ENCODE data around the gene PITPNC1. TPM values are rescaled to one million over a fixed set of nuclear protein-coding genes. Genes with fewer than 3 reads are reported as not detected.
"Not testable (repeated sequence)": the region's sequence is repeated elsewhere in the genome, so short reads cannot be mapped to it uniquely, and the experiment has no call there.

Gene PITPNC1
- polyA plus RNA-seq, 4 donors: 11.2 to 25.7 (median 20.6) TPM

DNA sequence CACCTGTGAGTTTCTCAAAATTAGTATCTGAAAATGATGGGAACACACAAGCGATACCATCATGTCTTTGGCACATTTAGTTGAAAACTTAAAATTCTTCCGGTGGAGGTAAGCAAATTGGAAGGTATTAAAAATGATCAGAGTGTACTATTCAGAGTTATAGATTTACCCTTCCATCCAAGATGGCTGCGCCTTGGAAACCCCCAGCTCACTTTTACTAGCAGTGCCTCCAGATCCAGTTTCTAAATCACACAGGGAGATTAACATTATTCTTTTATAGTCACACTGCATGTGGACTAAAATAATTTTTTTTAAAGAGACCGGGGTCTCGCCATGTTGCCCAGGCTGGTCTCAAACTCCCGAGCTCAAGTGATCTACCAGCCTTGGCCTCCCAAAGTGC, 15.0 kb downstream of the PITPNC1 start:
- no peak for DNase-seq (ENCODE audit: low read depth in 4 of 4, low spot score in 3 of 4)

DNA sequence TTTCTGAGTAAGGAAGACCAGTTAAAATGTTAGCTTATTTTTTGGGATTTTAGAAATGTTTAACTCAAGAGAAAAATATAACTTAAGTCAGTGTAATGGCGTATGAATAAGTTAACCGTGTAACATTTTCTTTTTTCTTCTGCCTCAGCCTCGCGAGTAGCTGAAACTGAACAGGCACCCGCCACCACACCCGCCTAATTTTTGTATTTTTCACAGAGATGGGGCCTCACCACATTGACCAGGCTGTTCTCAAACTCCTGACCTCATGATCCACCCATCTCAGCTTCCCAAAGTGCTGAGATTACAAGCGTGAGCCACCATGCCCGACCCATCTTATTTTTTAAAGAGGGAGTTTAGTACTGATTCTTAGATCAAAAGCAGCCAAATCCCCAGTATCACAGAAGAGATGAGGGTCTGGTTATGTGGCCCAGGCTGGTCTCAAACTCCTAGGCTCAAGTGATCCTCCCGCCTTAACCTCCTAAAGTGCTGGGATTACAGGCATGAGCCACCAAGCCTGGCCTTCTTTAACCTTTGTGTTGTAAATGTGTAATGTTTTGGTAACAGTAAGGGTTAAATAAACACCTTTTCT, 16.8 kb downstream of the PITPNC1 start:
- DNase-seq (ENCODE audit: low read depth in 4 of 4, low spot score in 3 of 4): no peak

GRCh38 chr17:67399676-67400075, 22.6 kb downstream of the PITPNC1 start:
- no peak for DNase-seq (ENCODE audit: low read depth in 4 of 4, low spot score in 3 of 4)

DNA sequence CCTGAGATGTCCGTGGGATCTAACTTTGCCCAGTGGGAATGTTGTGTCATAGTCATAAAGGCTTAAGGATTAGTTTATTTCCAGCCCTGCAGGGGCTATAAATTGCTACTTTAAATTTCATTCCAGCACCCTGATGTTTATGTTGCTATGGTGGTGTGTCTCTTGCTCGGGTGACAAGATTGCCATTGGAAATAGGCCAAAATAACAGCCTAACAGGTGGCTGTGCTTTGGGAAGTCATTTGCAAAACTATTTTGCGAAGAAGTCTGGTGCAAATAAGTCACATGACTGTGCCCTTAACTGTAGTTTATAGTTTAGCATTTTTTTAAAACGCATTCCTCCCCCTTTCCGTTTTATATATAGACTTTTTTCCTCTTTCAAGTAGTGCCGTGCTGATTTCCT, 23.1 kb downstream of the PITPNC1 start:
- DNase-seq (ENCODE audit: low read depth in 4 of 4, low spot score in 3 of 4): peak in 1 of 4 donors; percentile 22

DNA sequence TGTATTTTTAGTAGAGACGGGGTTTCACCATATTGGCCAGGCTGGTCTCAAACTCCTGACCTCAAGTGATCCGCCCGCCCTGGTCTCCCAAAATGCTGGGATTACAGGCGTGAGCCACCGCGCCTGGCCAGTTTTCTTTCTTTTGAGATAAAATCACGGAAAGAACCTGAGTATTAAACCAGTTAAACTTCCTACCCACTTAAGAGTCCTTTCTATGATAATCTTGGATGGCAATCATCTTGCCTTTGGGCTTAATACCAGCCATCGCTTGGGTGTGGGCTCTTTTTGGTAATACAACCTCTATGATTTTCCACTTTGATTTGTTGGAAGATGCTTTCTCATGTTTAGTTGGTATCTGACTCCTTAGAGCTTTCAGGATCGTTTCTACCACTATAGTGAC, 24.0 kb downstream of the PITPNC1 start:
- DNase-seq (ENCODE audit: low read depth in 4 of 4, low spot score in 3 of 4): no peak

DNA sequence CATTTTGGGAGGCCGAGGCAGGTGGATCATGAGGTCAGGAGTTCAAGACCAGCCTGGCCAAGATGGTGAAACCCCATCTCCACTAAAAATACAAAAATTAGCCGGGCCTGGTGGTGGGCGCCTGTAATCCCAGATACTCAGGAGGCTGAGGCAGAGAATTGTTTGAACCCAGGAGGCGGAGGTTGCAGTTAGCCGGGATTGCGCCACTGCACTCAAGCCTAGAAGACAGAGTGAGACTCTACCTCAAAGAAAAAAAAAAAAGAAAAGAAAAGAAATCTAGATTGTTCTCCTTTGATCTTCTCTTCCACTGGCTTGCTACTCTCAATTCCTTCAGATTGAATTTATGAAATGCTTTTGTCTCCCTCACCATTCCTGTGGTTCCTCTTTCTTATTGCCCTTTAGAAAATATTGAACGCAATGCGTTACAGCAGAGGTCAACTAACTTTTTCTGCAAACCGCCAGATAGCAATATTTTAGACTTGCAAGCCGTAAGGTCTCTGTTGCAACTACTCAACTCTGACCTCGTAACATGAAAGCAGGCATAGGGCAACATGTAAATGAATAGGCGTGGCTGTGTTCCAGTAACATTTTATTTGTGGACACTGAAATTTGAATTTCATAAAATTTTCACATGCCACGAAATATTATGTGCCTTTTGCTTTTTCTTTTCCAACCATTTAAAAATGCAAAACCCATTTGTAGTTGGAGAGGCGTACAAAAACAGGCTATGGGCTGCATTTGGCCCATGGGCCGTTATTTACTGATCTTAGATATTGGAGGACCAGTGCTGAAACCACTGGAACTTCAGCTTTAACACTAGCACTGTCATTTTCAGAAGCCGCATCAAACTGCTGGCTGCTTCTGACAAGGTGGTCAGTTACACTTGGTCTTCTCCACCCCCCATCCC, 24.8 kb downstream of the PITPNC1 start:
- DNase-seq (ENCODE audit: low read depth in 4 of 4, low spot score in 3 of 4): no peak

DNA sequence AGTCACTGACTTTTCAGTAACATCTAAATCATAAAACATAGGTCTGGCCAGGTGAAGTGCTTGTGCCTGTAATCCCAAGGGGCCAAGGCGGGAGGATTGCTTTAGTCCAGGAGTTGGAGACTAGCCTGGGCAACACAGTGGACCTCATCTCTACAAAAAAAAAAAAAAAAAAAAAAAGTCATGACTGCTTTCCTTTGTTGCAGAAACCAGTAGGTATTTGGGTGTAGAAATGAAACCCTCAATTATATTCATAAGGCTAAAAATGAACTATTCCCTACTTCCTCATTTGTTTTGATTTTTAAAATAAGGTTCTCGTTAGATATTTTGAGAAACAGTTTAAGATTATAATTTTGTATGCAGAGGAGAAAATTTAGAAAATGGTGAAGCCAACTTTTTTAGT, 26.0 kb downstream of the PITPNC1 start:
- DNase-seq (ENCODE audit: low read depth in 4 of 4, low spot score in 3 of 4): no peak

DNA sequence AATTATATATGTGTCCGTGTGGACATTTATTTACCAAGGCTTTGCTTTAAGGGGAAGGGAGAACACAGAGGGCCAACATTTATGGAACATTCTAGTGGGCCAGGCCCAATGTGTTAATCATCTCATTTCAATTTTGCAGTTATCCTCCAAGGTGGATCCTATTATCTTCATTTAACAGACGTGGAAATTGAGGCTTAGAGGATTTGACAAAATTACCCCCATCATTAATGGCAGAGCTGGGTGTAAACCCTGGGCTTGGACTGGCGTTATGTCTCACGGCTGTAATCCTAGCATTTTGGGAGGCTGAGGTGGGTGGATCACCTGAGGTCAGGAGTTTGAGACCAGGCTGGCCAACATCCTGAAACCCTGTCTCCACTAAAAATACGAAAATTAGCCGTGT, 26.4 kb downstream of the PITPNC1 start:
- no peak for DNase-seq (ENCODE audit: low read depth in 4 of 4, low spot score in 3 of 4)

GRCh38 chr17:67408455-67408830, 31.4 kb downstream of the PITPNC1 start:
- DNase-seq (ENCODE audit: low read depth in 4 of 4, low spot score in 3 of 4): not testable (repeated sequence)

DNA sequence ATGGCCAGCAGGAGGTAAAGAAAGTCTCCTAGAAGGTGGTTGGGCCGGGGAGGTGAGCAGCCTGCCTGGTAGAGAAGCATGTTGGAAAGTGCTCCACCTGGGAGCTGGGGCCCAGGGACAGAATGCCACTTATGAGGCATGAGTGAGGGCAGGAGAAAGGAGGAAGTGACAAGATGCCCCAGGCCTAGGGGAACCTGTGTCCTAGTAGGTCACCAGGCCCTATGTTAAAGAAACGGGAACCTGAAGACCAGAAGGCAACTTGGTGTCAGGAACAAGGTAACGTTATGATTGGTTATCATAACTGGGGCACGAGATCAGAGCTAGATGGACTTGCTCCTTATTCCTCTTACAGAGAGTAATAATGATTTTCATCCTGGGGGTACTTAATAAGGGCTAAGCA, 34.3 kb downstream of the PITPNC1 start:
- no peak for DNase-seq (ENCODE audit: low read depth in 4 of 4, low spot score in 3 of 4)

DNA sequence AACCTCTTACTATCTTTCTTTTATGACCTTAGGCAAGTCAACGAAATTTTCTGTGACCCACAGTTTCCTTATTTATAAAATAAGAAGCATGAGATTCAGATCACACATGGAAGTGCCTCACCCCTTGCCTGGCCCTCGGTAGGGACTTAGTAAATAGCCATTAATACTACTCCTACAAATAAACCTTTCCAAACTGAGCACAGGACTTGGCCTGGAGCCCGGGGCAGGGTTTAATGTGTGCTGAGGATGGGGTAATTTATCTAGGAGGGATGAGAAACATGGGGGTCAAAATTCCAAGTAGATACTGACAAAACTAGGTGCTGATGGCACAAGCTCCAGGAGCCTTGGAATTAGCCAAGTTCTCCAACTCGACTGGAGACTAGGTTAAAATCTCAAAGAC, 35.0 kb downstream of the PITPNC1 start:
- no peak for DNase-seq (ENCODE audit: low read depth in 4 of 4, low spot score in 3 of 4)

DNA sequence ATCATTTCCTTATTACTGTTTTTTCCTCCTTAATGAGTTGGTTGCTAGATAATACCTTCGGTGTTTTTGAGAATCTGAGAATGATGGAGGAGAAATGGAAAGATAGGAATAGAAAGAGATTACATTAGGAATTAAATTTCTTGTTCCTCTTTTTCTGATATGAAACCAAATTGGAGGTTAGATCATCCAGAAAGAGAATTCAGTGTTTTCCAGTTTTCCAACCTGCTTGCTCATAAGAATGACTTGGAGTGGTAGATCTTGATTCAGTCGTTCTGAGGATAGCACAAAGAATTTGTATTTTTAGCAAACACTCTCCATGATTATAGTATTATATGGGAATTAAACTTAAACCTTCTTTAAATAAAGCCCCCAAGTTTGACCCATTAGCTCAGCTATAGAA, 35.9 kb downstream of the PITPNC1 start:
- DNase-seq (ENCODE audit: low read depth in 4 of 4, low spot score in 3 of 4): no peak

GRCh38 chr17:67413388-67413787, 36.3 kb downstream of the PITPNC1 start:
- DNase-seq (ENCODE audit: low read depth in 4 of 4, low spot score in 3 of 4): no peak

GRCh38 chr17:67414130-67414529, 37.0 kb downstream of the PITPNC1 start:
- no peak for DNase-seq (ENCODE audit: low read depth in 4 of 4, low spot score in 3 of 4)

DNA sequence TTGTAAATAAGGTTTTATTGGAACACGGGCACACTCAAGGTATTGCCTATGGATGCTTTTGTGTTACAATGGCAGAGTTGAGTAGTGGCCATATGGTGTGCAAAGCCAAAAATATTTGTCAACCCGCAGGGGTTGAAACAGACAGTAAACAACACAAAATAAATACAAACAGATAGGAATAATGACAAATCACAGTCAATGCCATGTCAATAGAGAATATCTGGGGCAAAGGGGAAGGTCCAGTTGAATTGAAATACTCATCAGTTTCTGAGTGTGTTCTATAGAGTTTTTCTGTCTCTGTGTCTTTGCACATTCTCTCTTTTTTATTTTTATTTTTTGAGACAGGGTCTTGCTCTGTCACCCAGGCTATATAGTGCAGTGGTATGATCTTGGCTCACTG, 37.5 kb downstream of the PITPNC1 start:
- no peak for DNase-seq (ENCODE audit: low read depth in 4 of 4, low spot score in 3 of 4)

DNA sequence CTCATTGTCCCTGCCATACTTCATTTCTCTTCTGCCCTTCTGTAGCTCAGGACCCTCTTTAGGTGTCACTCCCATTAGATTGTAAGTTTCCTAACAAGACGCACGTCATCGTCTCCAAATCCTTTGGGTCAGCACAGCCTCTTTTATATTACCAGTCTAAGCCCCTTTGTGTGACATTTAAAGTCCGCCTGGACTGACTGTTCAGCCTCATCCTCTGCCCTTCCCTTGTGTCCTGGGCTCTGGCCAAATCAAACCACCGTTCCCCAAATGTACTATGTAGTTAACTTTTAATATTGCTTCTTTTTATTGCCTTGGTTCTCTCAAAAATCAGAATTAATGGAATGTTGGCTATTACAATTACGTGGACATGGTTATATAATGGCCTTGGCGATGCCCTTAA, 38.2 kb downstream of the PITPNC1 start:
- DNase-seq (ENCODE audit: low read depth in 4 of 4, low spot score in 3 of 4): no peak

- DNase-seq (ENCODE audit: low read depth in 4 of 4, low spot score in 3 of 4): no peak
Observed at GRCh38 chr17:67417507-67417906, 40.4 kb downstream of the PITPNC1 start.

DNA sequence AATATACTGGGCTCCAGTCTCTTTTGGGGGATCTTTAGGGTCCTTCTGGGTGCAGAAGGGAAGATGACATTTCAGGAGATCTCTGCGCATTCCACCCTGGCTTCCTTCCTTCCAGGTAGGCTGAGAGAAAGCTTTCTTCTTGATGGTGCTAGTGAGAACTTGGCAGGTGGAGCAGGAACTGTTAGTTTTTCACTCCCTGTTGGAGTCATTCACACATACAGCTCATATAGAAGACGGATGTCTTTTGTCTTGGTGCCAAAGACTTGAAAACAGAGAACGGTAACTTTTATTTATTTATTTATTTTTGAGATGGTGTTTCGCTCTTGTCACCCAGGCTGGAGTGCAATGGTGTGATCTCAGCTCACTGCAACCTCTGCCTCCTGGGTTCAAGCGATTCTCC, 43.9 kb downstream of the PITPNC1 start:
- no peak for DNase-seq (ENCODE audit: low read depth in 4 of 4, low spot score in 3 of 4)

- DNase-seq (ENCODE audit: low read depth in 4 of 4, low spot score in 3 of 4): no peak
Observed at GRCh38 chr17:67421869-67422273, 44.8 kb downstream of the PITPNC1 start.

DNA sequence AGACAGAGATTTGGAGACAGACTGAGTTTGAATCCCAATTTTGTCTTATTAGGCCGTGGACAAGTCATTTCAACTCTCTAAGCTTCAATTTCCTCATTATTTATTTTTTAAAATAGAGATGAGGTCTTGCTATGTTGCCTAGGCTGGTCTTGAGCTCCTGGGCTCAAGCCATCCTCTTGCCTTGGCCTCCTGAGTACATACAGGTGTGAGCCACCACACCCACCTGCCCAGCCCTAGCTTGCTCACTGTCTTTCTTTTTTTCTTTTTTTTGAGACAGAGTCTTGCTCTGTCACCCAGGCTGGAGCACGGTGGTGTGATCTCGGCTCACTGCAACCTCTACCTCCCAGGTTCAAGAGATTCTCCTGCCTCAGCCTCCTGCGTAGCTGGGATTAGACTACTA, 45.2 kb downstream of the PITPNC1 start:
- DNase-seq (ENCODE audit: low read depth in 4 of 4, low spot score in 3 of 4): not testable (repeated sequence)

DNA sequence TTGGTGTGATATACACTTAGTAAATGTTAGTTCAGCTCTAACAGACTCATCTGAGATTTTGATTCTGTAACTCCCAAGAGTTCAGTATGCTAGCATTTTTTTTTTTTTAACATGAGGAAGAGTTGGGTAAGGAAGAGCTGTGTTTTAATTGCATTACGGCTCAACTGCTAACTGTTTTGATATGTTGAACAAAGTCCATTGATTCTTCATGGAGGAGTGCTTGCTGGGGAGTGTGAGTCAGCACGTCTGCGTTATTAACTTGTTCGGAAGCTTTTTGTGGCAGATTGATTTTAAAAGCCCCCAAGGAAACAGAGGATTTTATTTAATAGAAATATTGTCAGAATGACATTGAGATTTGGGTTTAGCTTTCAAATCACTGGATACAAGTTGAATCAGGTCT, 45.8 kb downstream of the PITPNC1 start:
- no peak for DNase-seq (ENCODE audit: low read depth in 4 of 4, low spot score in 3 of 4)

GRCh38 chr17:67425571-67426160, 48.6 kb downstream of the PITPNC1 start:
- no peak for DNase-seq (ENCODE audit: low read depth in 4 of 4, low spot score in 3 of 4)

Data from left renal pelvis (tissue), 4 donors.